D721Med (cell line): ENCODE data around the gene MAP7.

Source experiments
- DNase-seq: peaks from one replicate; pipeline ENCODE4 v3.0.0; 2011; ENCODE audit warnings: low spot score; ENCODE audit not compliant: insufficient read length
- FAIRE-seq: peaks from 2 replicates; lab custom pipeline; 2011; peaks lifted over from hg19 to GRCh38; lab: Jason Lieb, UNC
- TF ChIP-seq, protein P1 (sequence below): IDR thresholded peaks from 2 replicates; pipeline ENCODE4 v1.5.1; 2012; ENCODE audit warnings: mild to moderate bottlenecking, control low read depth; ENCODE audit not compliant: insufficient read depth; ENCODE audit errors: missing control alignments

MAP7 gene

DNA sequence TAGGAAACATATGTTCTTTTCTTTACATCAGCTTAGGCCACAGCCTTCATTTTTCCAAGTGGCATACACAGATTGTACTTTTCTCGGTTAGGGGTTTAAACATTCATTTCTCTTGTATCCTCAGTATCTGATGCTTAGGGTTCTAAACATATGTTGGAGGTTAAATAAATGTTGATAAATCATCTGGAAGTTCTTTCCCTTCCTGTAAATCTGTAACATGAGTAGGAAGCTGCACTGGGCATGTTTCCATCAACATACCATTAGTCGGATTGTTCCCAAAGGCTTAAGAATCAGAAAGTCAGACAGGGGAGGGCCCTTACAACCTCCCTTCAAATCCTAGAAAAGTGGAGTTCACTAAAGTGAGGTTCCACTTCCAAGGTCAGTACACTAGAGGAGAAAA is 205.8 kb downstream of the MAP7 start:
- no peak for DNase-seq
- TF ChIP-seq, protein P1, sequence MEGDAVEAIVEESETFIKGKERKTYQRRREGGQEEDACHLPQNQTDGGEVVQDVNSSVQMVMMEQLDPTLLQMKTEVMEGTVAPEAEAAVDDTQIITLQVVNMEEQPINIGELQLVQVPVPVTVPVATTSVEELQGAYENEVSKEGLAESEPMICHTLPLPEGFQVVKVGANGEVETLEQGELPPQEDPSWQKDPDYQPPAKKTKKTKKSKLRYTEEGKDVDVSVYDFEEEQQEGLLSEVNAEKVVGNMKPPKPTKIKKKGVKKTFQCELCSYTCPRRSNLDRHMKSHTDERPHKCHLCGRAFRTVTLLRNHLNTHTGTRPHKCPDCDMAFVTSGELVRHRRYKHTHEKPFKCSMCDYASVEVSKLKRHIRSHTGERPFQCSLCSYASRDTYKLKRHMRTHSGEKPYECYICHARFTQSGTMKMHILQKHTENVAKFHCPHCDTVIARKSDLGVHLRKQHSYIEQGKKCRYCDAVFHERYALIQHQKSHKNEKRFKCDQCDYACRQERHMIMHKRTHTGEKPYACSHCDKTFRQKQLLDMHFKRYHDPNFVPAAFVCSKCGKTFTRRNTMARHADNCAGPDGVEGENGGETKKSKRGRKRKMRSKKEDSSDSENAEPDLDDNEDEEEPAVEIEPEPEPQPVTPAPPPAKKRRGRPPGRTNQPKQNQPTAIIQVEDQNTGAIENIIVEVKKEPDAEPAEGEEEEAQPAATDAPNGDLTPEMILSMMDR, result no peak
- peak; percentile 35 for FAIRE-seq

DNA sequence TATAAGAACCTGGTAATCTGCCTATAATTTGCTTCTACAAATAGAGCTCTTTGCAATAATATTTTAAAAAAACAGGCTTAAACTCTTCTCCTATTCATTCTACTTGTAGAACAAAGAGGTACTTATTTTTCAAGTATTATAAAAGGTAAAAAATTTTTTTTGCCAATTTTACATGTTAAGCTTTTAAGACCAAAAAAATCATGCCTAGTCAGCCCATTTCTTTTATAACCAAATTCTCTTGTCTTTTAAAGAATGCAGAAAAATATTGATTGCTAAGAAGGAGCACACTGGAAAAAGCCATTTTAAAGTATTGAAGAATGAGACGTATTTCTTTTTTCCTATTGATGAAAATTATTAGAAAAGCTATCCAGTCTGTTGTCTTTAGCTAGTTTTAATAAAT is 206.5 kb downstream of the MAP7 start:
- DNase-seq, result no peak
- TF ChIP-seq, protein P1, result no peak
- FAIRE-seq, result peak; percentile 11

DNA sequence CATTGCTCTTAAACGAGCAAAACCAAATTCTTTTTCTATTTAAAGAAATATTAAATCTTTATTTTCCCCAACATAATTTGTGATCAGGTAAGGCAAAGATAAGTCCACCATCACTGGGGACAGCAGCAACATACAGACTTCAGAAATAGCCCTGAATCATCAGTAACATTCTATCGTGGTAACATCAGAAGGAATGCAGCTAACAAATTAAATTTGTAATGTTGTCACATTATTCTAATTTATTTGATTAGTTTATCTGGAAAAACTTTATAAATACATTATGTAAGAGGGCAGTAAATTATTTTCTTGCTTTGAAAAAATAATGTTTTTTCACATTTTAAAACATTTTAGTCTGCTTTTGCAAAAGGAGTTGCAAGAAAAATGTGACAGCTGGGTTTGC is 206.9 kb downstream of the MAP7 start:
- no peak for DNase-seq
- TF ChIP-seq, protein P1, result no peak
- no peak for FAIRE-seq

DNA sequence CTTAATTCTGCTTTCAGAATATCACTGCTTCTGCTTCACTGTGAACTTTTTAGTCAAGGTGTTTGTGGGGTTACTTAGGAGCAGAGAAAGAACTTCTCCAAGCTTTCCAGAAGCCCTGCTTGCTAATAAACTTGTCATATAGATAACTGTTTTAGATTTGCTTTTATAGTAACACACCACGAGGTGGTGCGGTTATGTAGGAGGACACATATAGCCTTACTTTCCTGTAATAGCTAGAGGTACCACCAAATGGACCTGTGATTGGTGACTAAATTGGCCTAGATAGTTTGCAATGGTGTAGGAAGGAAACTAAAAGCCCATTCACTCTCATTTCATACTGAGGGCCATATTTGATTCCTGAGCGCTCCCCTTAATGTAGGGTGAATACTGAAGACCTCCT is 208.3 kb downstream of the MAP7 start:
- FAIRE-seq, result no peak
- DNase-seq, result no peak
- TF ChIP-seq, protein P1, result no peak

DNA sequence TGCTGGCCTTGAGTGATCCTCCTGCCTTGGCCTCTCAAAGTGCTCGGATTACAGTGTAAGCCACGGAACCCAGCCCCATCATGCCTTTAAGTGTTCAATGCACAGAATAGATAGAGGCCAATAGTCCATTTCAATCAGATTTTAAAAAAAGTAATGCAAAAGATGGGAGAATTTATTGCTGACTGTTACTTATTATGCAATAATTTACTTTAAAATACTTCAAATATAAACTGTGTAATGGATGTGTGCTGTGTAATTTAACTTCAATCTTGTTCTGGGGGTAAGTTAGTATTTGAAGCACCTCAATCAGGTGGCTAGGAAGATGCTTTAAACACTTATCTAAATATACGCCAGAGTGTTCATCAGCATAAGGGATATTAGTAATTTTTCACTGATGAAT is 208.9 kb downstream of the MAP7 start:
- TF ChIP-seq, protein P1, result no peak
- DNase-seq (no peak), FAIRE-seq (no peak)

DNA sequence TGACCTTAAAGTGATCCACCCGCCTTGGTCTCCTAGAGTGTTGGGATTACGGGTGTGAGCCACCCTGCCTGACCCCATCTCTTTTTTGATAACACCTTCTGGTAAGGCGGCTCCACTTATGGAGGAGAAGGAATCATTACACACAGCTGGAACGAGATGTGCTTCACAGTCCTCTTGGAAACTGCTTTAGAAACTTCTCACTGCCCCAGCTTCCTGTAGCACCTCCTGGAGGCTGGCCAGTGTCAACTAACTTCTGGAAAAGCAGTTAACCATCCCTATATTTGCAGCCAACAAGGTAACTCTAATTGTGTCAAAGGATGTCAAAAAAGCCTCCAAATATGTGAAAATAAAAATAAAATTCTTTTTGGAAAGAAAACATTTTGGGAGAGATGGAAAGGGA is 211.7 kb downstream of the MAP7 start:
- TF ChIP-seq, protein P1, result no peak
- DNase-seq (no peak), FAIRE-seq (no peak)

DNA sequence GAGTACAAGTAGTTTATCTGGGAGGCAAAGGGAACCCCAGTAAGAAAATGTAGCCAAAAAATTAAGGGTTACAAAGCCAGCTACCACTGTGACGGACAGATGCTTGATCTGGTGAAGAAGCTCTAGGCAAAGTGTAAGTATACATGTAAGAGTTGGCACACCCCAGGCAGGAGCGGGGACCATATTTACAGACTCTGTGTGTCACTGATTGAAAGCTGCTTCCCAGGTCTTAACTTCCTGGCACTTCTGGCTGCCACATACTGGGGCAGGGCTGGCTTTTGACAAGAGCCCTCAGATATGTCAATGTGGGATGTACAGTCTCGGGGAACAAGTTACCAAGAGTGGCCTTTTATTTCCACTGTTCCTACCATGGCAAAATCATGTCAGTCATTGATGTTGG is 212.6 kb downstream of the MAP7 start:
- DNase-seq (no peak), FAIRE-seq (no peak)
- TF ChIP-seq, protein P1, result no peak
